NCI-H1092 treated with DMSO at 0.1 percent for 48 hours (cell line): Measurements from ENCODE around the gene KCTD16.

ENCODE experiments used
- DNase-seq: peaks from one replicate; lab custom pipeline; 2025; lab: John Stamatoyannopoulos, UW

Gene KCTD16

GRCh38 chr5:144335561-144335960, 164.9 kb downstream of the KCTD16 start:
- DNase-seq: peak; percentile 79

GRCh38 chr5:144336191-144336961, 165.7 kb downstream of the KCTD16 start:
- DNase-seq: peak; percentile 29

DNA sequence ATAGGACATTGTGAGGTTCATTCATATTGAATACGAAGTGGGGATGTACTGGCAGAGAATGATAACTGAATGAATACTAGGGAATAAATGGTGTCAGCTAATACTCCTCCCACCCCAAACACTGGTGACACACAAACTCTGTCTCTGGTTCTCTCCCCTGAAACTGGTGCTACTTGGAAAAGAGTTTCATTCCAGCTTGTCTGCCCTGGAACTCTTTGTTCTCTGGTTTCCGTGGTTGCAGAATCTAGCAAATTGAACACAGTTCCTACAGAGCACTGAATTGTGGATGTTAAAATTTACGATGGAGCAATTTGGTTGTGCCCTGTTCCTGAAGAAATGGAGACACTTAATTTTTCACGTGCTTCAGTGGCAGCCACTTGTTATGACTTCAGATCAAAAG, 181.7 kb downstream of the KCTD16 start:
- DNase-seq: no peak

DNA sequence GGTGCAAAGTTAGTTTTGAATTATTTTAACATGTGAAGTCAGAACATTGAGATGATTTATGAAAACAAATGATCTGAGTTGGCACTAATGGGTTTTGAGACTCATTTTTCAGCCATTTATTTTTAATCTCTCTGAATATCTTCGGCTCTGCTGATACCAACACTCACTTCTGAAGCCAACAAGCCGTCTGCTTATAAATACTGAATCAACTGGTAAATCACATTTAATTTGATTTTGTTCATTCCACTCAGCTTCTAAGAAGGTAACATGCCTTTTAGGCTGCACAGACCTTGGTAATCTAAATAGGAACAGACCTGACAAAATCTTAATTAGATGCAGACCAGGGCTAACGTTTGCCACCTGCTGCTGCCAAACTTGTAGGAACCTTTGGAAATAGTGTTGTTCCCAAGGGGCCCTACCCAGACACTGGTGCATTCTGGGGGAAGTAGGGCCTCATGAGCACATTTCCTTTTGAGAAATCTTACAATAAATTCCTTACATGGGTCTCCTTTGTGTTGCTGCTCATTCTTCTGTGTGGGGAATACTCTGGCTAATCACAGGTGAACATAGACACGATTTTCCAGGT, 182.2 kb downstream of the KCTD16 start:
- DNase-seq: no peak

DNA sequence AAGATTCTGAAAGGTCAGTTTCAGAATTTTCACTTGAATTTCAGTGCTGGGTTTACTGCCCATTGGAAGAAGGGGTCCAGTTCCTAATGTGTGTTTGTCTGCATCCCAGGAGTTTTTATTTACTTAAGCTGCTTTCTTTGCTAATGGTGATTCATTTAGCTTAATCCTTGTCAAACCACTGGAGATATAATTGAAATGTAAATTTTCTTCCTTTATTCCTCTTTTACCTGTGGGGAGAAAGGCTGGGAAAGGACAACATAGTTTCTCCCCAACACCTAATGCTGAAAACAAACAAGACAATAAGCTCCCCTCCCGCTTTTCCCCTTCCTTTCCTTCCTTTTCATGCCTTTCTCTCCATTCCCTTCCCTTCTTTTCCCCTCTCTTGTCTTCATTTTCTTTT, 185.8 kb downstream of the KCTD16 start:
- no peak for DNase-seq

DNA sequence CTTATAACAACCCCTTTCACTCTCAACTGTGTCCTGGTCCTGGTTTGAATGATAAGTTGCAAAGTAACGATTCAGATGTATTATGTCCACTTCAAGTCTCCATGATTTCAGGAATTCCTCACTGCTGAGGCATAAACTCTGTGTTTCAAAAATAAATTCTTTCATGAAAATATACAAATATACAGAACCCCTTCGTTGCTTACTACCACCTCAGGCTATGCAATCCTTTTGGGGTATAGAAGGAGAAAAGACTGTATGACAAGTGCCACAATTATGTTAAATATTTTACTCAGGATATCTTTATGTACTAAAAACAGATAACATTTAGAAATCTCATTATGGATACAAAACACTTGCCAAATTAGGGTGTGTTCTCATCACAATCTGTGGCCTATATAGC, 190.7 kb downstream of the KCTD16 start:
- DNase-seq: no peak

- DNase-seq: no peak
Observed at GRCh38 chr5:144365885-144366284, 195.2 kb downstream of the KCTD16 start.

GRCh38 chr5:144367991-144368390, 197.3 kb downstream of the KCTD16 start:
- no peak for DNase-seq

- peak; percentile 65 for DNase-seq
Observed at GRCh38 chr5:144368556-144368955, 197.9 kb downstream of the KCTD16 start.

DNA sequence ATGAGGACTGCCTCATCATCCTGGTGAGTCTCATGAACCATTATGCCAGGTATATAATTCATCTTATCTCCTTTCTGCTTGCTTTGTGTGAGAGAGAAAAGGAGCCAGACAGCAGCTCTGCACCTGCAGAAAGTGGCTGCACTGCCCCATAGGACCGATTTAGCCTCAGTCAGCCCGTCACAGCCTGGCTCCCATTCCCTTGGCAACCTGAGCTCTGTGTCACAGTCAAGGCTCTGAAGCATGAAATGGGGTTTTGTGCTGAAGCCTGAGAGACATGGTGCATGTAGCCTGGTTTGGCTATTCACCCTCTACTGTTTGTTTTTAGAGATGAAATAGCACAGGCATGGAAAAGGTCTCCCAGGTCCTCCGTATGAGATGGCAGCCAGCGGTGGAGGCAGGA, 198.3 kb downstream of the KCTD16 start:
- peak; percentile 84 for DNase-seq

GRCh38 chr5:144370273-144370672, 199.6 kb downstream of the KCTD16 start:
- peak; percentile 46 for DNase-seq

- no peak for DNase-seq
Observed at GRCh38 chr5:144374637-144375036, 204.0 kb downstream of the KCTD16 start.

DNA sequence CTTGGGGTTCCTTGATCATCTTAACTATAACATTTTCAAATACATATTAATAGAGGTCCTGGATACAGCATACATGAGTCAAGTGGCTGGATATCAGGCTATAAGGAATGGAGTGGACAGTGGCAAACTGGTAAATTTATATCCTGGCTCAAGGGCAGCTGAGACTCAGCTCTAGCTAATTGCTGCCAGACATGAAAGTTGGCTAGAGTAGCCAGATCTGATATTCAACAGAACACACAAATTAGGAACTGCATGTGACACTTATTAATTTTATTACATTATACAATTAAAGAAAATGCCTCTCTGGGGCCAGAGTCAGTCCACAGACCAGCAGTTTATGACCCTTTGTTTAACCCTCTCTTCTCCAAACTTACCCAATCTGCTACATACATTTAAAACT, 206.5 kb downstream of the KCTD16 start:
- no peak for DNase-seq

GRCh38 chr5:144378681-144379080, 208.0 kb downstream of the KCTD16 start:
- no peak for DNase-seq

DNA sequence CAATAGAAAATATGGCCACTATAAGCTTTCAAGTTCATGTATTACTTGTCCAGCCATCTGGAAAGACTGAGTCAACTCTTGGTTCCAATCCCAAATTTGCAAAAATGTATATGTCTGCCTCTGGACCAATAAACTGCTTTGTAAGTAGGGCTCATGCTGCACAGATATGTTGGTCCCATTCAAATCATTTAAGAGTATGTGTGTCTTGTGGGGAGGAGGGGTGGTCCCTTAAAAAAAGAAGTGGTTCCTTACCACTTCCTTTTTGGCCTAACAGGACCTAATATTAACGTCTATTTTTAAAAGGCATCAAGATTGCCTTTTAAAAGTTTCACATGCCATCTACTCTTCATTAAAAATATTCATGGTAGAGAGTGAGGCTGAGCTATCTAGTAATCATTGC, 214.9 kb downstream of the KCTD16 start:
- DNase-seq: no peak

DNA sequence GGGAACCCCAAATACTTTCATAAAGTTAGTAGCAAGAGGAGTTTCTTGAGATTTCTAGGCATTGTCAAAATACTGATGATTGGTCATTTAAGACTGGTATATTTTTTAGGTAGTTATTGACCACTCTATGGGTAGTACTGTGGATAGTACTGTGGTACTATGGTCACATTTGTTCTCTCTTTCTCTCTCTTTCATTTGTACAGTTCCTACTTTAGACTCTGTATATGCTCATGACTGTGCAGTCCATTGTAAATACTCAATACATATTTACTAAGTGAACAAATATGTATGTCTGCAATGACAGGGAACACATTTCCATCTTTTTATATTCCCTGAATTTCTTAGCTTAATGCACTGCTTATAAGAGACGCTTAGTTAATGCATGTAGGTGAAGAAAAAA, 215.6 kb downstream of the KCTD16 start:
- DNase-seq: no peak

DNA sequence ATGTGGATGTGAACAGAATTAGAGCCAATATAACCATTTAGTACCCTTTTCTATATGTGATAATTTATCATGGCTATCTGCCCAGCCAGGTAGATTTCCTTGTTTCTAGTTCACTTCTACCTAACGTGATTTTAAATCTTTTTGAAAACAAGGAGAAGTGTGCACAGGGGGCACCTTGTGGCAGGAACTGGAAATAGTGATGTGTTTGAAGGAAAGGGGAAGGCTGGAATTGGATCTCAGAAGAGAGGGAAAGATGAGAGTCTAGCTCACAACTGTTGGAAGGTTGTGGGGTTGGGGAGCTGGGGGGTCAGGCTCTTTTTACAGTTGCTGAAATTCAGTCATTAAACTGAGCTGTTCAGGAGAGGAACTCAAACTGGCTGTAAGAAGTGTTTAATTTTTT, 219.5 kb downstream of the KCTD16 start:
- DNase-seq: peak; percentile 12

- no peak for DNase-seq
Observed at GRCh38 chr5:144391044-144391443, 220.4 kb downstream of the KCTD16 start.

GRCh38 chr5:144393641-144394435, 223.2 kb downstream of the KCTD16 start:
- no peak for DNase-seq

DNA sequence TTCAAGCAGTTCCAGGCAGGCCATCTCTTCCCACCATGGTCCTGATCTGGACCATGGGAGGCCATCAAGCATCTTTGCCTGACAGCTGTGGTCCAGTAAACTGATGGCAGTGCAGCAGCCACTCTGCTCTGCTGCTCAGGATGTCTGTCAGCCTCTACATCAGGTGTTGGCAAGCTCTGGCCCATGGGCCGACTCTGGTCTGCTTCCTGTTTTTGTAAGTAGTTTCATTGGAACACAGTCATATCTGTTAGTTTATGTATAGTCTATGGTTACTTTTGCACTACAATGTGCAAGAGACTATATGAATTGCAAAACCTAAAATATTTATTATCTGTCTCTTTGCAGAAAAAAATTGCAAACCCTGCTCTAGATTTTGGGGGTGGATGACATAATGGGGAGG, 225.0 kb downstream of the KCTD16 start:
- no peak for DNase-seq

GRCh38 chr5:144403058-144403457, 232.4 kb downstream of the KCTD16 start:
- DNase-seq: no peak

GRCh38 chr5:144403817-144404420, 233.2 kb downstream of the KCTD16 start:
- DNase-seq: no peak

DNA sequence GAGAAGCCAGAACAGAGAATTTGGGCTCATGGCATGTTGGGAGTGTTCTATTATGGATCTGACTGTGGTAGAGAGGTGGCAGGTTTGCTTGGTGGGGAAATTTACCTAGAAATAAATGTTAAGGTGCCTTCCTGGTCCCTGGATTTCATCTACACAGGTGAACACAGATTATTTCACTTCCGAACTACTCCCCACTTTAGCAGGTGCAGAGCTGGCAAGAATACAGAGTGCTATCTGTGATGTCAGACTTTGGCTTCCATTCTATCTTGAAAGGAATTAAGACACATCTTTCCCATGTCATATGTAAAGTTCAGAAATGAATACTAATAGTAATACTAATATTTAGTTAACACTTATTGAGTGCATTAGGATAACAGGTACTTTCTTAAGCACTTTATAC, 234.0 kb downstream of the KCTD16 start:
- no peak for DNase-seq
